Neural progenitor cell (in vitro differentiated cells): ENCODE measurements around the gene CAMK1D. TPM values are rescaled to one million over a fixed set of nuclear protein-coding genes. Genes with fewer than 3 reads are reported as not detected.

ENCODE experiments used
- DNase-seq: peaks from one replicate; pipeline ENCODE4 v3.0.0-alpha.2; 2016; ENCODE audit warnings: low spot score
- H2AFZ ChIP-seq: fragments of 200-600 bp; sonication (generic); replicated peaks from 2 replicates; pipeline ENCODE4 v1.6.1; 2016; ENCODE audit warnings: antibody characterized with exemption
- H3F3A ChIP-seq: fragments of 200-600 bp; sonication (generic); 2 replicates; pipeline ENCODE4 v1.6.1; 2016; ENCODE audit warnings: antibody characterized with exemption, low read depth
- H3K27ac ChIP-seq: fragments of 200-600 bp; sonication (generic); 2 replicates; pipeline ENCODE4 v1.5.1; 2016; ENCODE audit warnings: mild to moderate bottlenecking
- H3K27me3 ChIP-seq: fragments of 200-600 bp; sonication (generic); 2 replicates; pipeline ENCODE4 v1.6.1; 2016; ENCODE audit warnings: mild to moderate bottlenecking, moderate library complexity
- H3K36me3 ChIP-seq: fragments of 200-600 bp; sonication (generic); 2 replicates; pipeline ENCODE4 v1.5.1; 2016
- H3K4me1 ChIP-seq: fragments of 200-600 bp; sonication (generic); 2 replicates; pipeline ENCODE4 v1.6.1; 2016; ENCODE audit warnings: mixed run types
- H3K4me2 ChIP-seq: fragments of 200-600 bp; sonication (generic); 2 replicates; pipeline ENCODE4 v1.6.1; 2016
- H3K4me3 ChIP-seq: fragments of 200-600 bp; sonication (generic); 2 replicates; pipeline ENCODE4 v1.5.1; 2016
- H3K79me2 ChIP-seq: fragments of 200-600 bp; sonication (generic); 2 replicates; pipeline ENCODE4 v1.6.1; 2016; ENCODE audit warnings: low read depth
- H3K9ac ChIP-seq: fragments of 200-600 bp; sonication (generic); 2 replicates; pipeline ENCODE4 v1.6.1; 2016
- H3K9me3 ChIP-seq: fragments of 200-600 bp; sonication (generic); 2 replicates; pipeline ENCODE4 v1.5.1; 2016; ENCODE audit warnings: low read depth
- H4K20me1 ChIP-seq: fragments of 200-600 bp; sonication (generic); 2 replicates; pipeline ENCODE4 v1.6.1; 2016; ENCODE audit warnings: low read depth
- H3K27ac Mint-ChIP-seq: 3 replicates; pipeline ENCODE4 v1.8.0; 2021; ENCODE audit warnings: mixed read lengths
- H3K27me3 Mint-ChIP-seq: 2 replicates; pipeline ENCODE4 v1.8.0; 2022; ENCODE audit warnings: low read depth, mild to moderate bottlenecking, inconsistent platforms, moderate library complexity, mixed read lengths; ENCODE audit not compliant: insufficient read depth
- H3K36me3 Mint-ChIP-seq: 3 replicates; pipeline ENCODE4 v1.8.0; 2021; ENCODE audit warnings: mixed read lengths
- H3K4me1 Mint-ChIP-seq: 3 replicates; pipeline ENCODE4 v1.8.0; 2021; ENCODE audit warnings: mixed read lengths
- H3K4me3 Mint-ChIP-seq: 3 replicates; pipeline ENCODE4 v1.8.0; 2021; ENCODE audit warnings: mild to moderate bottlenecking, moderate library complexity, mixed read lengths
- H3K9me3 Mint-ChIP-seq: 3 replicates; pipeline ENCODE4 v1.8.0; 2020; ENCODE audit warnings: mixed read lengths
- CTCF ChIP-seq: fragments of 200-600 bp; sonication (generic); IDR thresholded peaks from 2 replicates; pipeline ENCODE4 v1.5.1; 2017; ENCODE audit warnings: antibody characterized with exemption, mild to moderate bottlenecking
- EZH2 ChIP-seq: fragments of 200-600 bp; sonication (generic); IDR thresholded peaks from 2 replicates; pipeline ENCODE4 v1.6.1; 2017; ENCODE audit warnings: antibody characterized with exemption, mild to moderate bottlenecking, moderate library complexity
- EZH2phosphoT487 ChIP-seq: fragments of 200-600 bp; sonication (generic); IDR thresholded peaks from 2 replicates; pipeline ENCODE4 v1.6.1; 2017; ENCODE audit warnings: antibody characterized with exemption
- total RNA-seq: library from RNA; depleted of rRNA; stranded (reverse); fragments of >200 nt; gene quantifications from 2 replicates; pipeline ENCODE4 v1.2.3, GENCODE V29; 2015; ENCODE audit warnings: low replicate concordance

Gene CAMK1D
- total RNA-seq, 1 donor from 2014 or later = 7.6 TPM

GRCh38 chr10:12427276-12427675 lies 77.9 kb downstream of the CAMK1D start:
- Histone ChIP-seq H3F3A (no peaks in the 10 kb centered on the region), H3K9me3 (no peaks in the 10 kb centered on the region), H4K20me1 (no peaks in the 10 kb centered on the region), H3K27ac (no peak overlapping the region), H2AFZ (no peak overlapping the region), H3K4me2 (no peak overlapping the region), H3K4me1 (peaks cover 17% of the 10 kb centered on the region), H3K79me2 (no peaks in the 10 kb centered on the region), H3K4me3 (no peak overlapping the region), H3K36me3 (no peaks in the 10 kb centered on the region), H3K27me3 (no peaks in the 10 kb centered on the region), H3K9ac (no peak overlapping the region)
- no peak for DNase-seq
- Mint-ChIP-seq H3K27ac (no peak overlapping the region), H3K9me3 (no peaks in the 10 kb centered on the region), H3K36me3 (peaks cover under 1% of the 10 kb centered on the region), H3K27me3 (no peaks in the 10 kb centered on the region), H3K4me3 (no peak overlapping the region), H3K4me1 (peaks cover 19% of the 10 kb centered on the region)
- TF ChIP-seq EZH2 (no peak), EZH2phosphoT487 (no peak), CTCF (no peak)

- TF ChIP-seq EZH2 = no peak
- no peak for TF ChIP-seq CTCF
- no peak for TF ChIP-seq EZH2phosphoT487
- no peaks in the 10 kb centered on the region for H3K36me3 Mint-ChIP-seq
Measured at GRCh38 chr10:12428447-12429135, 79.2 kb downstream of the CAMK1D start.

GRCh38 chr10:12430406-12430982 lies 81.1 kb downstream of the CAMK1D start:
- no peaks in the 10 kb centered on the region for H3K27me3 Mint-ChIP-seq
- H3K36me3 Mint-ChIP-seq = no peaks in the 10 kb centered on the region
- no peaks in the 10 kb centered on the region for H3K9me3 Mint-ChIP-seq
- Histone ChIP-seq H2AFZ (no peak overlapping the region), H3K9ac (no peak overlapping the region), H3K4me1 (peaks cover 24% of the 10 kb centered on the region), H3K27ac (no peak overlapping the region), H3K36me3 (no peaks in the 10 kb centered on the region), H3F3A (no peaks in the 10 kb centered on the region), H3K4me3 (no peak overlapping the region), H3K9me3 (no peaks in the 10 kb centered on the region), H3K27me3 (no peaks in the 10 kb centered on the region), H3K4me2 (no peak overlapping the region), H3K79me2 (no peaks in the 10 kb centered on the region), H4K20me1 (peaks cover 2% of the 10 kb centered on the region)
- no peak for DNase-seq
- H3K27ac Mint-ChIP-seq = peak overlapping the region; percentile 21
- TF ChIP-seq CTCF (no peak), EZH2phosphoT487 (no peak), EZH2 (no peak)
- no peak overlapping the region for H3K4me3 Mint-ChIP-seq
- peaks cover 26% of the 10 kb centered on the region for H3K4me1 Mint-ChIP-seq

More at GRCh38 chr10:12428447-12429135, 79.2 kb downstream of the CAMK1D start:
- H4K20me1 ChIP-seq = peaks cover 2% of the 10 kb centered on the region
- no peaks in the 10 kb centered on the region for H3K27me3 ChIP-seq
- peaks cover 26% of the 10 kb centered on the region for H3K4me1 Mint-ChIP-seq
- H3K4me3 Mint-ChIP-seq = no peak overlapping the region
- H3F3A ChIP-seq = no peaks in the 10 kb centered on the region
- H3K36me3 ChIP-seq = no peaks in the 10 kb centered on the region
- H3K4me2 ChIP-seq = no peak overlapping the region
- peaks cover 24% of the 10 kb centered on the region for H3K4me1 ChIP-seq
- no peak overlapping the region for H2AFZ ChIP-seq
- no peaks in the 10 kb centered on the region for H3K27me3 Mint-ChIP-seq
- no peaks in the 10 kb centered on the region for H3K79me2 ChIP-seq
- no peak overlapping the region for H3K27ac Mint-ChIP-seq
- H3K9ac ChIP-seq = no peak overlapping the region
- DNase-seq = no peak
- H3K9me3 ChIP-seq = no peaks in the 10 kb centered on the region
- H3K4me3 ChIP-seq = no peak overlapping the region
- H3K27ac ChIP-seq = no peak overlapping the region
- no peaks in the 10 kb centered on the region for H3K9me3 Mint-ChIP-seq
